SU-DHL-6 (cell line): Measurements from ENCODE around the gene SHC2.

Experiments
- H2AFZ ChIP-seq: fragments of 200-600 bp; sonication (generic); 2 replicates; pipeline ENCODE4 v1.6.1; 2014; ENCODE audit warnings: low read depth, mild to moderate bottlenecking, moderate library complexity, mixed read lengths, antibody characterized with exemption, low read length; ENCODE audit not compliant: severe bottlenecking
- H3F3A ChIP-seq: fragments of 200-600 bp; shearing (Covaris generic); 2 replicates; pipeline ENCODE4 v1.6.0; 2016; ENCODE audit warnings: antibody characterized with exemption, mild to moderate bottlenecking; ENCODE audit not compliant: insufficient read depth
- H3K27ac ChIP-seq: fragments of 200-600 bp; sonication (generic); 2 replicates; pipeline ENCODE4 v1.5.1; 2016; ENCODE audit warnings: low read depth, mild to moderate bottlenecking, low read length, moderate library complexity, mixed read lengths
- H3K27me3 ChIP-seq: fragments of 200-600 bp; sonication (generic), shearing (Covaris generic); 2 replicates; pipeline ENCODE4 v1.6.0; 2014; ENCODE audit warnings: mild to moderate bottlenecking, low read length
- H3K36me3 ChIP-seq: fragments of 200-600 bp; sonication (generic); 2 replicates; pipeline ENCODE4 v1.6.1; 2014; ENCODE audit warnings: mild to moderate bottlenecking, low read length, mixed read lengths
- H3K4me2 ChIP-seq: fragments of 300-600, 200-600 bp; shearing (Covaris generic), sonication (generic); 2 replicates; pipeline ENCODE4 v1.6.0; 2014; ENCODE audit warnings: low read length, low read depth, mild to moderate bottlenecking; ENCODE audit not compliant: poor library complexity, severe bottlenecking
- H3K4me3 ChIP-seq: fragments of 200-600 bp; sonication (generic); 2 replicates; pipeline ENCODE4 v1.5.1; 2014; ENCODE audit warnings: antibody characterized with exemption, low read length, mild to moderate bottlenecking, mixed read lengths; ENCODE audit not compliant: insufficient read depth, poor library complexity, severe bottlenecking
- H3K79me2 ChIP-seq: fragments of 200-600 bp; sonication (generic); 2 replicates; pipeline ENCODE4 v1.6.1; 2014; ENCODE audit warnings: mild to moderate bottlenecking, low read length, moderate library complexity; ENCODE audit not compliant: insufficient read depth
- H3K9ac ChIP-seq: fragments of 200-600 bp; sonication (generic); 2 replicates; pipeline ENCODE4 v1.7.0; 2014; ENCODE audit warnings: mild to moderate bottlenecking, low read length
- H3K9me2 ChIP-seq: fragments of 200-600 bp; sonication (generic); replicated peaks from 2 replicates; pipeline ENCODE4 v1.6.1; 2014; ENCODE audit warnings: low read length; ENCODE audit not compliant: insufficient read depth
- H3K9me3 ChIP-seq: fragments of 200-600 bp; sonication (generic); 2 replicates; pipeline ENCODE4 v1.6.1; 2014; ENCODE audit warnings: low read length, mixed read lengths; ENCODE audit not compliant: insufficient read depth
- H4K20me1 ChIP-seq: fragments of 200-600 bp; sonication (generic); 2 replicates; pipeline ENCODE4 v1.6.1; 2014; ENCODE audit warnings: low read depth, mild to moderate bottlenecking, antibody characterized with exemption, low read length, moderate library complexity, mixed read lengths
- EZH2phosphoT487 ChIP-seq: fragments of 200-600 bp; sonication (generic), shearing (Covaris generic); conservative IDR thresholded peaks from 2 replicates; pipeline ENCODE4 v1.6.1; 2018; ENCODE audit warnings: mild to moderate bottlenecking, antibody characterized with exemption, low read length, moderate library complexity, mixed read lengths
- TF ChIP-seq, protein P1 (sequence below): fragments of 200-600 bp; sonication (generic); IDR thresholded peaks from one replicate; pipeline ENCODE4 v1.5.1; 2017; ENCODE audit warnings: antibody characterized with exemption, mild to moderate bottlenecking, low read length, moderate library complexity; ENCODE audit not compliant: insufficient read depth, poor library complexity, severe bottlenecking

SHC2 gene

DNA sequence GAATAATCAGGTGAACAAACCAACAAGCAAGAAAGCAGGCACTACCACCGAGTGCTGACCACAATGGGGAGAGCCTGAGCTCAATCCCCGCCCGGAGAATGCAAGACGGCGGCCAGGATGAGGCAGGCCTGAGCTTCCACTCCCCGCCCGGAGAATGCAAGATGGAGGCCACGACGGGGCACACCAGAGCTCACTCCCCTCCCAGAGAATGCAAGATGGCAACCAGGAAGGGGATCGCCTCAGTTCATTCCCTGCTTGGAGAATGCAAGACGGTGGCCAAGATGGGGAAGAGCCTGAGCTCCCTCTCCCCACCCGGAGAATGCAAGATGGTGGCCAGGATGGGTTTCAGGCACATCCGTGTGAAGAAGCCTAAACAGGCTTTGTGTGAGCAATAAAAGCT, 91.6 kb downstream of the SHC2 start:
- Histone ChIP-seq H3K4me3 (no peak overlapping the region), H3K79me2 (no peaks in the 10 kb centered on the region), H3K9ac (no peak overlapping the region), H3K4me2 (no peak overlapping the region), H3K9me3 (no peaks in the 10 kb centered on the region), H3K36me3 (no peaks in the 10 kb centered on the region), H3K27ac (no peak overlapping the region), H3F3A (no peaks in the 10 kb centered on the region), H4K20me1 (no peaks in the 10 kb centered on the region), H2AFZ (no peak overlapping the region), H3K9me2 (no peaks in the 10 kb centered on the region), H3K27me3 (no peaks in the 10 kb centered on the region)
- TF ChIP-seq, protein P1, sequence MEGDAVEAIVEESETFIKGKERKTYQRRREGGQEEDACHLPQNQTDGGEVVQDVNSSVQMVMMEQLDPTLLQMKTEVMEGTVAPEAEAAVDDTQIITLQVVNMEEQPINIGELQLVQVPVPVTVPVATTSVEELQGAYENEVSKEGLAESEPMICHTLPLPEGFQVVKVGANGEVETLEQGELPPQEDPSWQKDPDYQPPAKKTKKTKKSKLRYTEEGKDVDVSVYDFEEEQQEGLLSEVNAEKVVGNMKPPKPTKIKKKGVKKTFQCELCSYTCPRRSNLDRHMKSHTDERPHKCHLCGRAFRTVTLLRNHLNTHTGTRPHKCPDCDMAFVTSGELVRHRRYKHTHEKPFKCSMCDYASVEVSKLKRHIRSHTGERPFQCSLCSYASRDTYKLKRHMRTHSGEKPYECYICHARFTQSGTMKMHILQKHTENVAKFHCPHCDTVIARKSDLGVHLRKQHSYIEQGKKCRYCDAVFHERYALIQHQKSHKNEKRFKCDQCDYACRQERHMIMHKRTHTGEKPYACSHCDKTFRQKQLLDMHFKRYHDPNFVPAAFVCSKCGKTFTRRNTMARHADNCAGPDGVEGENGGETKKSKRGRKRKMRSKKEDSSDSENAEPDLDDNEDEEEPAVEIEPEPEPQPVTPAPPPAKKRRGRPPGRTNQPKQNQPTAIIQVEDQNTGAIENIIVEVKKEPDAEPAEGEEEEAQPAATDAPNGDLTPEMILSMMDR: no peak
- TF ChIP-seq EZH2phosphoT487: no peak

DNA sequence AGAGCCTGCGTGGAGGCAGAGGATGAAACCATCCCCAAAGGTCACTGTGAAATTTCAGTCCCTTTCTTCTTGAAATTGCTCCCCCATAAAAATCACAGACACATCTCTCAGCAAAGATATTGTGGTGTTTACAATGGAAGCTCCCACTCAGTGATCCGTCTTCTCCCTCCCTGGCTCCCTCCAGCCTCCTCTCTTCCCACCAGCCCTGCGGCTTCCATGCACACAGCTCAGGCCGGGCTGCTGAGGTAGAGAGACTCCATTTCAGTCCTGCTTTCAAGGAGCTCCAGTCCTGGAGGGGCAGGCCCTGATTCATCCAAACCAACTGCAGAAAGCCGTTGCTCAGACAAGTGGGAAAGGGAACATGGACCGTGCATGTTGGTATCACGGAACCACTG, 92.2 kb downstream of the SHC2 start:
- H3F3A ChIP-seq: no peaks in the 10 kb centered on the region
- H2AFZ ChIP-seq: no peak overlapping the region
- H3K36me3 ChIP-seq: no peaks in the 10 kb centered on the region
- no peaks in the 10 kb centered on the region for H3K79me2 ChIP-seq
- H3K9me2 ChIP-seq: no peaks in the 10 kb centered on the region
- H3K4me2 ChIP-seq: no peak overlapping the region
- no peaks in the 10 kb centered on the region for H3K9me3 ChIP-seq
- H3K27me3 ChIP-seq: no peaks in the 10 kb centered on the region
- no peak overlapping the region for H3K9ac ChIP-seq
- H3K4me3 ChIP-seq: no peak overlapping the region
- TF ChIP-seq, protein P1: no peak
- TF ChIP-seq EZH2phosphoT487: no peak
- no peaks in the 10 kb centered on the region for H4K20me1 ChIP-seq
- no peak overlapping the region for H3K27ac ChIP-seq

DNA sequence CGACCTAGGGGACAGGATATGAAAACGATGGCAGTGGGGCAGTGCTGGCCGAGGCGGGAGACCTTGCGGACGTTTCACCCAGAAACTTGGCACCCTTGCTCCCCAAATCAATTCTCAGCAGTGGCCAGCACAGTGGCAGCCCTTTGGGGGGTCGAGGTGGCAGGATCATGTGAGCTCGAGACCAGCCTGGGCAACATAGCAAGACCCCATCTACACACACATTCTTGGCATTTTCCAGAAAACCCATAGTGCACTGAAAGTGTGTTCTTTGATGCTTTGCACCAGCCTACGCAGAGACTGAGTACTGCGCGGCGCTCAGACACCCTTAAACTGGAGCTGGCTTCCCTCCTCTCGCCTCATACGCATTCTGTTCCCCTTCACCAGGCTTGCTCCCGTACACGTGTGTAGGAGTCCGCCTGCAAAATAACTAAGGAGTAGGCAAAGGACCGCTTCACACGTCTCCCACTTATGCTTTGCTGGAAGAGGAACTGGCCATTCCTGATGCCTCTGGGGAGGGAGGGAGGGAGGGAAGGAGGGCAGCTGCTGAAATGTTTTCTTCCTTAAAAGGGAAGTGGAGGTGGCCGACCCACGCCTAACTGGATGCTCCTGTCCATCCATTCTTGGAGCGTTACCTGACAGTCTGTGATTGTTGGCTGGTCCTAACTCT, 92.7 kb downstream of the SHC2 start:
- no peaks in the 10 kb centered on the region for H3K36me3 ChIP-seq
- H3K27ac ChIP-seq: no peak overlapping the region
- no peaks in the 10 kb centered on the region for H3K27me3 ChIP-seq
- H3K79me2 ChIP-seq: no peaks in the 10 kb centered on the region
- H3K9ac ChIP-seq: no peak overlapping the region
- H3K4me2 ChIP-seq: no peak overlapping the region
- H4K20me1 ChIP-seq: no peaks in the 10 kb centered on the region
- H2AFZ ChIP-seq: no peak overlapping the region
- H3K9me2 ChIP-seq: no peaks in the 10 kb centered on the region
- H3F3A ChIP-seq: no peaks in the 10 kb centered on the region
- TF ChIP-seq, protein P1: no peak
- TF ChIP-seq EZH2phosphoT487: no peak
- H3K9me3 ChIP-seq: no peaks in the 10 kb centered on the region
- no peak overlapping the region for H3K4me3 ChIP-seq
